ENCODE results near the gene SH3D19. TPM values are rescaled to one million over a fixed set of nuclear protein-coding genes. Genes with fewer than 3 reads are reported as not detected.

The SH3D19 gene
- total RNA-seq: 100 to 1,000 TPM in 2 of 5 donors, 10 to 100 TPM in 3; 54.3 to 129 (median 93.7) TPM
- 10 to 100 TPM; 11.0 to 40.6 (median 29.0) TPM for polyA plus RNA-seq
- long read RNA-seq, donor 1, partial matches to known transcripts: 5 of 5 reads
- long read RNA-seq, donor 1, other reads (novel, unspliced or antisense): 0 of 5 reads
- long read RNA-seq, donor 2, partial matches to known transcripts: 391 of 3,709 reads
- long read RNA-seq, donor 2, other reads (novel, unspliced or antisense): 3,318 of 3,709 reads
- long read RNA-seq, donor 3: 0 reads
- long read RNA-seq, donor 4: 0 reads
- long read RNA-seq, donor 5, full-length matches to known transcripts: 1 of 2,822 reads
- long read RNA-seq, donor 5, partial matches to known transcripts: 2,709 of 2,822 reads
- long read RNA-seq, donor 5, other reads (novel, unspliced or antisense): 112 of 2,822 reads
- long read RNA-seq, donor 6, full-length matches to known transcripts: 3 of 9,820 reads
- long read RNA-seq, donor 6, partial matches to known transcripts: 9,447 of 9,820 reads
- long read RNA-seq, donor 6, other reads (novel, unspliced or antisense): 370 of 9,820 reads
- long read RNA-seq, donor 7, full-length matches to known transcripts: 2 of 3,989 reads
- long read RNA-seq, donor 7, partial matches to known transcripts: 3,829 of 3,989 reads
- long read RNA-seq, donor 7, other reads (novel, unspliced or antisense): 158 of 3,989 reads
- long read RNA-seq, donor 8, partial matches to known transcripts: 3,928 of 4,073 reads
- long read RNA-seq, donor 8, other reads (novel, unspliced or antisense): 143 of 4,073 reads
- long read RNA-seq, donor 9, partial matches to known transcripts: 4,599 of 4,785 reads
- long read RNA-seq, donor 9, other reads (novel, unspliced or antisense): 185 of 4,785 reads
- long read RNA-seq, donor 10, full-length matches to known transcripts: 1 of 8 reads
- long read RNA-seq, donor 10, partial matches to known transcripts: 7 of 8 reads
- long read RNA-seq, donor 10, other reads (novel, unspliced or antisense): 0 of 8 reads

GRCh38 chr4:151325111-151325948 lies at the start of gene SH3D19:
Gene SH3D19, minus strand, starts transcription at chr4:151325605. Its CDS starts 253 bp downstream, at chr4:151325352.
- intact Hi-C loops (cut with DNase I; ENCODE audit: low total_unique reads): no loop called here

GRCh38 chr4:151362404-151363164 lies 37.2 kb upstream of the SH3D19 start:
- WGBS, 5 donors: 33 to 46% (median 46%) methylated on average over 12 to 14 of the region's 14 CpGs
- H3K4me1 ChIP-seq: peaks cover 0 to 7% (median 5%) of the 10 kb centered on the region in 4 donors
- no peaks in the 10 kb centered on the region for H3K27me3 ChIP-seq
- H3K36me3 ChIP-seq: no peaks in the 10 kb centered on the region
- DNase-seq: peak; percentile 82 to 94
- intact Hi-C loops (cut with DNase I; ENCODE audit: low total_unique reads): no loop called here
- no peaks in the 10 kb centered on the region for H3K9me3 ChIP-seq
- no peak overlapping the region for H3K4me3 ChIP-seq
- H3K27ac ChIP-seq: no peak overlapping the region
- TF ChIP-seq POLR2A (IDR thresholded peaks at IDR 0.05): no peak
- TF ChIP-seq POLR2AphosphoS5 (IDR thresholded peaks at IDR 0.05): peak in 1 of 3 donors; percentile 68
- TF ChIP-seq, protein P1, sequence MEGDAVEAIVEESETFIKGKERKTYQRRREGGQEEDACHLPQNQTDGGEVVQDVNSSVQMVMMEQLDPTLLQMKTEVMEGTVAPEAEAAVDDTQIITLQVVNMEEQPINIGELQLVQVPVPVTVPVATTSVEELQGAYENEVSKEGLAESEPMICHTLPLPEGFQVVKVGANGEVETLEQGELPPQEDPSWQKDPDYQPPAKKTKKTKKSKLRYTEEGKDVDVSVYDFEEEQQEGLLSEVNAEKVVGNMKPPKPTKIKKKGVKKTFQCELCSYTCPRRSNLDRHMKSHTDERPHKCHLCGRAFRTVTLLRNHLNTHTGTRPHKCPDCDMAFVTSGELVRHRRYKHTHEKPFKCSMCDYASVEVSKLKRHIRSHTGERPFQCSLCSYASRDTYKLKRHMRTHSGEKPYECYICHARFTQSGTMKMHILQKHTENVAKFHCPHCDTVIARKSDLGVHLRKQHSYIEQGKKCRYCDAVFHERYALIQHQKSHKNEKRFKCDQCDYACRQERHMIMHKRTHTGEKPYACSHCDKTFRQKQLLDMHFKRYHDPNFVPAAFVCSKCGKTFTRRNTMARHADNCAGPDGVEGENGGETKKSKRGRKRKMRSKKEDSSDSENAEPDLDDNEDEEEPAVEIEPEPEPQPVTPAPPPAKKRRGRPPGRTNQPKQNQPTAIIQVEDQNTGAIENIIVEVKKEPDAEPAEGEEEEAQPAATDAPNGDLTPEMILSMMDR (IDR thresholded peaks at IDR 0.05): peak in 6 of 7 experiments; percentile 66 to 98 (median 96)

More at GRCh38 chr4:151325111-151325948, at the start of gene SH3D19:
- Histone ChIP-seq H3K9me3 (no peaks in the 10 kb centered on the region), H3K27me3 (peaks cover 0 to 14% (median 0%) of the 10 kb centered on the region in 3 donors), H3K4me3 (peak within 1 kb of the TSS; percentile 67 to 81 (median 78)), H3K4me1 (peaks cover 15 to 49% (median 34%) of the 10 kb centered on the region in 4 donors), H3K36me3 (no peaks in the 10 kb centered on the region), H3K27ac (peak within 1 kb of the TSS; percentile 86 to 97 (median 94))
- DNase-seq: peak; percentile 75 to 91
- TF ChIP-seq EP300 (IDR thresholded peaks at IDR 0.05) (no peak), POLR2AphosphoS5 (IDR thresholded peaks at IDR 0.05) (peak; percentile 46 to 87 (median 73)), POLR2A (IDR thresholded peaks at IDR 0.05) (peak in 1 of 4 donors; percentile 38)
- TF ChIP-seq, protein P1 (IDR thresholded peaks at IDR 0.05): no peak
- WGBS, 5 donors: 1 to 2% (median 1%) methylated on average over 48 to 87 of the region's 88 CpGs

DNA sequence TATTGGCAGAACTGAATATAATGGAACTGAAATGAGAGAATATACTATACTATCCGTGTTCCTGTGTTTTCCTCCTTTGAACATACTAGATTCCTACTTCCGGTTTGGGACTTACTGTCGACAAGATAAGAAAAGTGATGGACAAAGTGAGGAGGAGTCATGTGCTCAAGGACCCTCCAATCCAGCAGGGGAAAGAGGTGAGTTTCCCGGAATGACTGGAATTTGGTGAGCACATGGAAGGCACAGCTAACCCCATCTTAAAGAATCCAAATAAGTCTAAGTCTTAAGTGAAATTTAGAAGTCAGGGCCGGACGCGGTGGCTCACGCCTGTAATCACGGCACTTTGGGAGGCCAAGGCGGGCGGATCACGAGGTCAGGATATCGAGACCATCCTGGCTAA lies 36.6 kb upstream of the SH3D19 start:
- Histone ChIP-seq H3K4me3 (no peak overlapping the region), H3K27me3 (no peaks in the 10 kb centered on the region), H3K27ac (no peak overlapping the region), H3K36me3 (no peaks in the 10 kb centered on the region), H3K4me1 (peaks cover 0 to 7% (median 5%) of the 10 kb centered on the region in 4 donors), H3K9me3 (no peaks in the 10 kb centered on the region)
- intact Hi-C loops (cut with DNase I; ENCODE audit: low total_unique reads): no loop called here
- DNase-seq: no peak
- 88 to 95% (median 93%) methylated on average over 13 of the region's 13 CpGs for WGBS, 5 donors
- TF ChIP-seq POLR2A (IDR thresholded peaks at IDR 0.05): no peak
- TF ChIP-seq POLR2AphosphoS5 (IDR thresholded peaks at IDR 0.05): no peak
- TF ChIP-seq EP300 (IDR thresholded peaks at IDR 0.05): no peak
- TF ChIP-seq, protein P1 (IDR thresholded peaks at IDR 0.05): no peak
